NCI-H2196 (cell line): ENCODE results near the gene KHDC4.

Experiments used
- DNase-seq: peaks from one replicate; lab custom pipeline; 2025; ENCODE audit not compliant: unreplicated experiment; lab: John Stamatoyannopoulos, UW

The KHDC4 gene

DNA sequence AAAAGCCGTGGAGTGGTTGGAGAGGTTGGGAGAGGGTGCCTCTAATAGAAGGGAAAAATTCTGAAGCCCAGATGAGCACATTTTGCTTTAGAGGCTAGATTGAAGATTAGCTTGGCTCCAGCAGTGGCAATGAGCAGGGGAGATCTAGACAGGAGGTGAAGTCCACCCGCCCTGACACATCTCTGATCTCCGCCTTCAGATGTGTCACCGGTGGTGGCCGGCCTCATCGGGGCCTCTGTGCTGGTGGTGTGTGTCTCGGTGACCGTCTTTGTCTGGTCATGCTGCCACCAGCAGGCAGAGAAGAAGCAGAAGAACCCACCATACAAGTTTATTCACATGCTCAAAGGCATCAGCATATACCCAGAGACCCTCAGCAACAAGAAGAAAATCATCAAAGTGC lies 66.4 kb downstream of the KHDC4 start:
- DNase-seq, result no peak

GRCh38 chr1:155864393-155864792 lies 69.8 kb downstream of the KHDC4 start:
- DNase-seq, result no peak
